Kidney (tissue), 14 donors: Measurements from ENCODE around the gene NCAPD2. TPM values are rescaled to one million over a fixed set of nuclear protein-coding genes. Genes with fewer than 3 reads are reported as not detected.
"Not testable (repeated sequence)": the region's sequence is repeated elsewhere in the genome, so short reads cannot be mapped to it uniquely, and the experiment has no call there.

Experiments
- DNase-seq, 5 donors: peaks; one replicate each; pipeline ENCODE4 v3.0.0-alpha.2; 2013 to 2020
- FAIRE-seq: peaks from 2 replicates; lab custom pipeline; 2012; peaks lifted over from hg19 to GRCh38; lab: Jason Lieb, UNC
- H3K27ac ChIP-seq, 2 donors: one replicate each; pipeline ENCODE4 v1.7.0; 2013; ENCODE audit warnings: low read depth in 2 of 2, low read length in 2 of 2, inconsistent platforms in 1 of 2
- H3K27me3 ChIP-seq: one replicate; pipeline ENCODE4 v1.7.1; 2013; ENCODE audit warnings: low read length, inconsistent platforms; ENCODE audit not compliant: control insufficient read depth, insufficient read depth
- H3K36me3 ChIP-seq, 3 donors: one replicate each; pipeline versions ENCODE4 v1.7.0 to v1.7.1; 2013; ENCODE audit warnings: low read length in 3 of 3, control low read depth in 1 of 3, inconsistent platforms in 1 of 3; ENCODE audit not compliant: insufficient read depth in 3 of 3, control insufficient read depth in 2 of 3
- H3K4me1 ChIP-seq, 3 donors: one replicate each; pipeline versions ENCODE4 v1.7.0 to v1.7.1; 2013; ENCODE audit warnings: low read length in 3 of 3, inconsistent platforms in 1 of 3, low read depth in 1 of 3; ENCODE audit not compliant: control insufficient read depth in 2 of 3, insufficient read depth in 2 of 3
- H3K4me3 ChIP-seq, 3 donors: one replicate each; pipeline versions ENCODE4 v1.7.0 to v1.8.1; 2013; ENCODE audit warnings: low read length in 3 of 3, control low read depth in 1 of 3, inconsistent platforms in 1 of 3
- H3K9ac ChIP-seq, 3 donors: one replicate each; pipeline versions ENCODE4 v1.7.0 to v1.7.1; 2013; ENCODE audit warnings: low read length in 3 of 3, control low read depth in 1 of 3, inconsistent platforms in 1 of 3
- H3K9me3 ChIP-seq, 3 donors: one replicate each; pipeline versions ENCODE4 v1.7.0 to v1.7.1; 2013; ENCODE audit warnings: low read length in 3 of 3, control low read depth in 1 of 3, inconsistent platforms in 1 of 3; ENCODE audit not compliant: control insufficient read depth in 2 of 3, insufficient read depth in 1 of 3
- CTCF ChIP-seq: IDR thresholded peaks from 3 replicates; pipeline ENCODE4 v1.5.1; 2012; ENCODE audit warnings: mild to moderate bottlenecking, moderate library complexity, borderline replicate concordance; ENCODE audit not compliant: insufficient read depth; ENCODE audit errors: extremely low read depth
- intact Hi-C: fragments of 100-400 bp; cut with DNase I; formaldehyde crosslinking; loops from one replicate; pipeline ENCODE4 v1.11.1; 2022
- polyA plus RNA-seq: library from polyadenylated mRNA; stranded (reverse); fragments of 350-450 nt; fragmentation: Illumina TruSeq; extraction: RNeasy Lipid Tissue Mini Kit (QIAGEN cat#74804); gene quantifications from one replicate; pipeline ENCODE4 v1.2.3, GENCODE V29; 2014; ENCODE audit warnings: low read depth, low replicate concordance; ENCODE audit not compliant: insufficient read depth
- total RNA-seq: library from RNA; stranded (reverse); fragmentation: NEBNext Ultra II Directional; extraction: Animal tissue kit (Norgen Biotek cat#: 25700); gene quantifications from one replicate; pipeline ENCODE4 v1.2.1, GENCODE V29; 2021
- donor health status: control.
- donor health status: control.
- donor health status: control.
- donor health status: control.
- donor health status: control.
- donor health status: DM: yes; HTN: yes; CAD: no.
- donor health status: Normal renal cell carcinoma (clear cell type).

Gene NCAPD2
- total and polyA plus RNA-seq, 2 donors from 2014 or later, result 4.5 to 23.4 TPM

- FAIRE-seq, H3K27me3 ChIP-seq, H3K27ac ChIP-seq, intact Hi-C loops, H3K9ac ChIP-seq, H3K9me3 ChIP-seq, H3K4me3 ChIP-seq: not testable (repeated sequence)
- H3K36me3 ChIP-seq, result peaks cover 14 to 45% (median 24%) of the 10 kb centered on the region in 3 donors
- TF ChIP-seq CTCF, result peak; percentile 25
- H3K4me1 ChIP-seq, result peaks cover 0 to 19% (median 12%) of the 10 kb centered on the region in 3 donors
- DNase-seq, result peak in 2 of 5 donors; percentile 52 to 68
Observed at GRCh38 chr12:6558014-6558760, 64.3 kb downstream of the NCAPD2 start.

GRCh38 chr12:6559500-6559899 lies 65.6 kb downstream of the NCAPD2 start:
- peak in 1 of 5 donors; percentile 0 for DNase-seq
- TF ChIP-seq CTCF, result no peak
- Histone ChIP-seq H3K27ac (no peak overlapping the region), H3K27me3 (no peaks in the 10 kb centered on the region), H3K4me1 (peaks cover 0 to 8% (median 4%) of the 10 kb centered on the region in 3 donors), H3K9ac (no peak overlapping the region), H3K36me3 (peaks cover 14 to 49% (median 24%) of the 10 kb centered on the region in 3 donors), H3K4me3 (no peak overlapping the region), H3K9me3 (no peaks in the 10 kb centered on the region)
- FAIRE-seq, result no peak
- intact Hi-C loops, result no loop called here

- DNase-seq, result peak in 1 of 5 donors; percentile 12
- no peak for FAIRE-seq
- H3K36me3 ChIP-seq, result peaks cover 14 to 49% (median 26%) of the 10 kb centered on the region in 3 donors
- no peak overlapping the region for H3K27ac ChIP-seq
- H3K27me3 ChIP-seq, result no peaks in the 10 kb centered on the region
- H3K4me3 ChIP-seq, result no peak overlapping the region
- H3K4me1 ChIP-seq, result no peaks in the 10 kb centered on the region
- intact Hi-C loops, result no loop called here
- H3K9ac ChIP-seq, result no peak overlapping the region
- no peaks in the 10 kb centered on the region for H3K9me3 ChIP-seq
- TF ChIP-seq CTCF, result no peak
Observed at GRCh38 chr12:6560501-6561205, 66.8 kb downstream of the NCAPD2 start.
